Measurements from ENCODE around the gene CARS1.

The CARS1 gene

GRCh38 chr11:3042496-3043314, 14.5 kb downstream of the CARS1 start:
- Histone ChIP-seq H3K36me3 (ENCODE audit: control insufficient read depth, low read length) (peaks cover 74% of the 10 kb centered on the region), H3K79me2 (ENCODE audit: control insufficient read depth, low read length) (peaks cover 56% of the 10 kb centered on the region), H3K27me3 (ENCODE audit: control insufficient read depth, low read length) (no peaks in the 10 kb centered on the region), H3K9me2 (replicated peaks; ENCODE audit: control insufficient read depth, low read length) (no peaks in the 10 kb centered on the region), H3K4me2 (ENCODE audit: low read length) (no peak overlapping the region), H3F3A (ENCODE audit: control insufficient read depth, insufficient read depth) (0 out of 2 replicates have a peak, but pooled peaks cover 5% of the 10 kb centered on the region), H3K9me3 (ENCODE audit: control insufficient read depth, insufficient read depth, low read length) (no peaks in the 10 kb centered on the region), H4K20me1 (ENCODE audit: control insufficient read depth, insufficient read depth, low read depth, low read length) (no peaks in the 10 kb centered on the region), H3K4me3 (ENCODE audit: low read length) (no peak overlapping the region), H3K4me1 (ENCODE audit: control insufficient read depth, low read length) (peaks cover 8% of the 10 kb centered on the region), H3K27ac (ENCODE audit: low read depth, low read length) (no peak overlapping the region)
- TF ChIP-seq CTCF (IDR thresholded peaks at IDR 0.05; ENCODE audit: low read depth, low read length, poor library complexity, severe bottlenecking) (no peak), EZH2phosphoT487 (IDR thresholded peaks at IDR 0.05; ENCODE audit: borderline replicate concordance, low read length) (no peak)

DNA sequence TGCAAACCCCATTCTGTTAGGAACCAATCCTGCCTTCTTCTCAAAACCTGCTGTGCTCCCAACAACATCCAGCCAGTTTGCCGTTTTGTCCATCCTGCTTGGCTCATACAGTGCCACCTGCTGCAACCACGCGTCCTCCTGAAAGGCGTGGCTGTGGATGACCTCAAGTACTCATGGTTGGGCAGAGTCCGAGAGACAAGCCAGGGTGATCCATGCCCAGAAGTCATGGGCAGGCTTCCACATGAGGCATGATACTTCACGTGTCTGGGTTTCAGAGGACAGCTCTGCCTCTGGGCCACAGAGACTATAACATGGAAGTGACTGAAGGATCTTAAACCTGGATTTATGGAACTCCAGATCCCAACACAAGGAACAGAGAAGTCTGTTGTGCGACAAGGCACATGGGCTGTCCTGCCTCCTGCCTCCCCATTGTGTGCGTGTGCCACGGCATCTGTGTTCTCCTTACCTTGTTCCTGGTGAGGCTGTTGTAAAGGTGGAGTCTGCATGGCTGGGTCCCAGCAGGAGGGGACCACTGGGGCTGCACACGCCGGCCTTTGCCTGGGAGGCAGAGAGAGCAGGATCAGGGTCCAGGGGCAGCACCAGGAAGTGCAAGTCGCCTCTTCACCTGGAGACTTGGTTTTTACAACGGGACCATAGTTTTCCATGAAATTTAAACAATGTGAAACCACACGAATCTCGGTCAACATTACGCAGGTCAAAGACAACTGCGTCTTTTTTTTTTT, 15.4 kb downstream of the CARS1 start:
- H3K4me2 ChIP-seq (ENCODE audit: low read length) = no peak overlapping the region
- H3K4me1 ChIP-seq (ENCODE audit: control insufficient read depth, low read length) = peaks cover 16% of the 10 kb centered on the region
- H3K9me2 ChIP-seq (replicated peaks; ENCODE audit: control insufficient read depth, low read length) = no peaks in the 10 kb centered on the region
- no peaks in the 10 kb centered on the region for H3K9me3 ChIP-seq (ENCODE audit: control insufficient read depth, insufficient read depth, low read length)
- H3F3A ChIP-seq (ENCODE audit: control insufficient read depth, insufficient read depth) = peaks cover 8% of the 10 kb centered on the region
- H3K27me3 ChIP-seq (ENCODE audit: control insufficient read depth, low read length) = no peaks in the 10 kb centered on the region
- H3K79me2 ChIP-seq (ENCODE audit: control insufficient read depth, low read length) = peaks cover 52% of the 10 kb centered on the region
- H3K4me3 ChIP-seq (ENCODE audit: low read length) = no peak overlapping the region
- no peak for TF ChIP-seq EZH2phosphoT487 (IDR thresholded peaks at IDR 0.05; ENCODE audit: borderline replicate concordance, low read length)
- no peak for TF ChIP-seq CTCF (IDR thresholded peaks at IDR 0.05; ENCODE audit: low read depth, low read length, poor library complexity, severe bottlenecking)
- peaks cover 77% of the 10 kb centered on the region for H3K36me3 ChIP-seq (ENCODE audit: control insufficient read depth, low read length)
- no peaks in the 10 kb centered on the region for H4K20me1 ChIP-seq (ENCODE audit: control insufficient read depth, insufficient read depth, low read depth, low read length)
- no peak overlapping the region for H3K27ac ChIP-seq (ENCODE audit: low read depth, low read length)

GRCh38 chr11:3040881-3041280, 16.3 kb downstream of the CARS1 start:
- Histone ChIP-seq H3K4me2 (ENCODE audit: low read length) (no peak overlapping the region), H4K20me1 (ENCODE audit: control insufficient read depth, insufficient read depth, low read depth, low read length) (no peaks in the 10 kb centered on the region), H3K9me2 (replicated peaks; ENCODE audit: control insufficient read depth, low read length) (no peaks in the 10 kb centered on the region), H3K27ac (ENCODE audit: low read depth, low read length) (no peak overlapping the region), H3K79me2 (ENCODE audit: control insufficient read depth, low read length) (peaks cover 42% of the 10 kb centered on the region), H3K4me1 (ENCODE audit: control insufficient read depth, low read length) (peaks cover 26% of the 10 kb centered on the region), H3K27me3 (ENCODE audit: control insufficient read depth, low read length) (no peaks in the 10 kb centered on the region), H3K9me3 (ENCODE audit: control insufficient read depth, insufficient read depth, low read length) (no peaks in the 10 kb centered on the region), H3F3A (ENCODE audit: control insufficient read depth, insufficient read depth) (peaks cover 18% of the 10 kb centered on the region), H3K36me3 (ENCODE audit: control insufficient read depth, low read length) (peaks cover 78% of the 10 kb centered on the region), H3K4me3 (ENCODE audit: low read length) (no peak overlapping the region)
- TF ChIP-seq CTCF (IDR thresholded peaks at IDR 0.05; ENCODE audit: low read depth, low read length, poor library complexity, severe bottlenecking) (no peak), EZH2phosphoT487 (IDR thresholded peaks at IDR 0.05; ENCODE audit: borderline replicate concordance, low read length) (no peak)

Measured in DOHH2 (cell line).